Astrocyte (in vitro differentiated cells and primary cell): ENCODE results near the gene PPP1R1B. TPM values are rescaled to one million over a fixed set of nuclear protein-coding genes. Genes with fewer than 3 reads are reported as not detected.

Experiments used
- DNase-seq: peaks from one replicate; pipeline ENCODE4 v3.0.0-alpha.2; 2010; ENCODE audit warnings: low read depth
- FAIRE-seq: peaks from 2 replicates; lab custom pipeline; 2011; peaks lifted over from hg19 to GRCh38; lab: Jason Lieb, UNC
- H2AFZ ChIP-seq: 2 replicates; pipeline ENCODE4 v1.6.0; 2012; ENCODE audit warnings: low read depth, low read length, inconsistent platforms
- H3K27ac ChIP-seq: 2 replicates; pipeline ENCODE4 v1.5.1; 2011; ENCODE audit warnings: low read depth, low read length, inconsistent platforms
- H3K27me3 ChIP-seq: 2 replicates; pipeline ENCODE4 v1.6.0; 2011; ENCODE audit warnings: low read length, inconsistent platforms; ENCODE audit not compliant: insufficient read depth
- H3K36me3 ChIP-seq: 2 replicates; pipeline ENCODE4 v1.5.1; 2011; ENCODE audit warnings: low read length, inconsistent platforms; ENCODE audit not compliant: insufficient read depth
- H3K4me1 ChIP-seq: 2 replicates; pipeline ENCODE4 v1.5.1; 2011; ENCODE audit warnings: low read length, inconsistent platforms; ENCODE audit not compliant: insufficient read depth
- H3K4me2 ChIP-seq: 2 replicates; pipeline ENCODE4 v1.6.0; 2012; ENCODE audit warnings: low read length, inconsistent platforms
- H3K4me3 ChIP-seq: 2 replicates; pipeline ENCODE4 v1.5.1; 2011; ENCODE audit warnings: low read depth, mild to moderate bottlenecking, low read length, inconsistent platforms; ENCODE audit not compliant: insufficient read depth
- H3K79me2 ChIP-seq: 2 replicates; pipeline ENCODE4 v1.6.0; 2012; ENCODE audit warnings: mild to moderate bottlenecking, low read length, inconsistent platforms; ENCODE audit not compliant: insufficient read depth
- H3K9ac ChIP-seq: 2 replicates; pipeline ENCODE4 v1.6.0; 2012; ENCODE audit warnings: mild to moderate bottlenecking, low read length, inconsistent platforms
- H3K9me3 ChIP-seq: 2 replicates; pipeline ENCODE4 v1.5.1; 2012; ENCODE audit warnings: low read depth, mild to moderate bottlenecking, low read length, inconsistent platforms; ENCODE audit not compliant: insufficient read depth
- H4K20me1 ChIP-seq: 2 replicates; pipeline ENCODE4 v1.6.0; 2012; ENCODE audit warnings: low read length, inconsistent platforms; ENCODE audit not compliant: insufficient read depth
- H3K27ac Mint-ChIP-seq: one replicate; pipeline ENCODE4 v1.8.0; 2021; ENCODE audit warnings: mild to moderate bottlenecking, mixed read lengths; ENCODE audit not compliant: unreplicated experiment
- H3K27me3 Mint-ChIP-seq: one replicate; pipeline ENCODE4 v1.8.0; 2021; ENCODE audit warnings: low read depth, mixed read lengths; ENCODE audit not compliant: unreplicated experiment
- H3K36me3 Mint-ChIP-seq: one replicate; pipeline ENCODE4 v1.8.0; 2021; ENCODE audit warnings: low read depth, mixed read lengths; ENCODE audit not compliant: unreplicated experiment
- H3K4me1 Mint-ChIP-seq: one replicate; pipeline ENCODE4 v1.8.0; 2021; ENCODE audit warnings: low read depth, mixed read lengths; ENCODE audit not compliant: unreplicated experiment
- H3K4me3 Mint-ChIP-seq: one replicate; pipeline ENCODE4 v1.8.0; 2021; ENCODE audit warnings: mild to moderate bottlenecking, moderate library complexity, mixed read lengths; ENCODE audit not compliant: unreplicated experiment
- H3K9me3 Mint-ChIP-seq: one replicate; pipeline ENCODE4 v1.8.0; 2021; ENCODE audit warnings: mild to moderate bottlenecking, mixed read lengths; ENCODE audit not compliant: unreplicated experiment
- EZH2 ChIP-seq: IDR thresholded peaks from 2 replicates; pipeline ENCODE4 v1.6.1; 2012; ENCODE audit warnings: mild to moderate bottlenecking, low read length, inconsistent platforms; ENCODE audit not compliant: insufficient read depth
- total RNA-seq: library from RNA; stranded (reverse); gene quantifications from 2 replicates; pipeline ENCODE4 v1.2.1, GENCODE V29; 2021
- TF ChIP-seq, protein P1 (sequence below): IDR thresholded peaks from 2 replicates; pipeline ENCODE4 v1.5.1; 2011; ENCODE audit warnings: low read depth, mild to moderate bottlenecking, inconsistent platforms, low read length, moderate library complexity; ENCODE audit not compliant: insufficient read depth

PPP1R1B gene
- total RNA-seq, 1 donor from 2014 or later = 0.39 TPM

DNA sequence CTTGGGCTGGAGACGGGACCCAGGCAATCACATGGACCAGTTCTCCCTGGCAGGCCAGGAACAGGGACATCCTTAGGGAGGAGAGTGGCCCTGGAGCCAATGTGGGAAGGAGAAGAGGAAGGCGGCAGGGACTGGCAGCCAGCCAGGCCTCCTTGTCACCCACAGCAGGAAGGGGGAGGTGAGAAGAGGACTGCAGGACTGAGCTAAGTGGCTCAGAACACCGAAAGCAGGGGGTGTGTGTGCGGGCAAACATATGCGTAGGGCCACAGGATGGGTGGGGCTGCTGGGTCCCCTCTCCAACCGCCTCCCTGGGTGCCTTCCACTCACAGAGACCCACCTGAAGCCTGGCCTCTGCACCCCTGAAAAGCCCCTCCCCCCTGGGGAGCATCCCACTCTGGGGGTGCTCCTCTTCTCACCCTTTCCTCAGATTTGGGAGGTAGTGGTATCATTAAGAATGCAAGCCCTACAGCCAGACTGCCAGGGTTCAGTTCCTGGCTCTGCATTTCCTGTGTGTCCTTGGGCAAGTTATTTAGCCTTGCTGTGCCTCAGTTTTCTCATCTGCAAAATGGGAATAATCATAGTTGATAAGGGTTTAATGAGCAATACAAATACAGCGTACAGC is 49.6 kb downstream of the PPP1R1B start:
- no peaks in the 10 kb centered on the region for H3K9me3 ChIP-seq
- Mint-ChIP-seq H3K27ac (no peak overlapping the region), H3K4me1 (peaks cover 3% of the 10 kb centered on the region), H3K9me3 (no peaks in the 10 kb centered on the region), H3K27me3 (peaks cover 39% of the 10 kb centered on the region), H3K36me3 (peaks cover 10% of the 10 kb centered on the region), H3K4me3 (no peak overlapping the region)
- H3K4me1 ChIP-seq = no peaks in the 10 kb centered on the region
- no peak for DNase-seq
- TF ChIP-seq, protein P1, sequence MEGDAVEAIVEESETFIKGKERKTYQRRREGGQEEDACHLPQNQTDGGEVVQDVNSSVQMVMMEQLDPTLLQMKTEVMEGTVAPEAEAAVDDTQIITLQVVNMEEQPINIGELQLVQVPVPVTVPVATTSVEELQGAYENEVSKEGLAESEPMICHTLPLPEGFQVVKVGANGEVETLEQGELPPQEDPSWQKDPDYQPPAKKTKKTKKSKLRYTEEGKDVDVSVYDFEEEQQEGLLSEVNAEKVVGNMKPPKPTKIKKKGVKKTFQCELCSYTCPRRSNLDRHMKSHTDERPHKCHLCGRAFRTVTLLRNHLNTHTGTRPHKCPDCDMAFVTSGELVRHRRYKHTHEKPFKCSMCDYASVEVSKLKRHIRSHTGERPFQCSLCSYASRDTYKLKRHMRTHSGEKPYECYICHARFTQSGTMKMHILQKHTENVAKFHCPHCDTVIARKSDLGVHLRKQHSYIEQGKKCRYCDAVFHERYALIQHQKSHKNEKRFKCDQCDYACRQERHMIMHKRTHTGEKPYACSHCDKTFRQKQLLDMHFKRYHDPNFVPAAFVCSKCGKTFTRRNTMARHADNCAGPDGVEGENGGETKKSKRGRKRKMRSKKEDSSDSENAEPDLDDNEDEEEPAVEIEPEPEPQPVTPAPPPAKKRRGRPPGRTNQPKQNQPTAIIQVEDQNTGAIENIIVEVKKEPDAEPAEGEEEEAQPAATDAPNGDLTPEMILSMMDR = no peak
- no peak for TF ChIP-seq EZH2
- H3K27me3 ChIP-seq = peaks cover 8% of the 10 kb centered on the region
- H2AFZ ChIP-seq = no peak overlapping the region
- H3K79me2 ChIP-seq = no peaks in the 10 kb centered on the region
- H3K9ac ChIP-seq = no peak overlapping the region
- FAIRE-seq = no peak
- H3K36me3 ChIP-seq = no peaks in the 10 kb centered on the region
- no peak overlapping the region for H3K27ac ChIP-seq
- no peak overlapping the region for H3K4me2 ChIP-seq
- H4K20me1 ChIP-seq = no peaks in the 10 kb centered on the region
- H3K4me3 ChIP-seq = no peak overlapping the region

DNA sequence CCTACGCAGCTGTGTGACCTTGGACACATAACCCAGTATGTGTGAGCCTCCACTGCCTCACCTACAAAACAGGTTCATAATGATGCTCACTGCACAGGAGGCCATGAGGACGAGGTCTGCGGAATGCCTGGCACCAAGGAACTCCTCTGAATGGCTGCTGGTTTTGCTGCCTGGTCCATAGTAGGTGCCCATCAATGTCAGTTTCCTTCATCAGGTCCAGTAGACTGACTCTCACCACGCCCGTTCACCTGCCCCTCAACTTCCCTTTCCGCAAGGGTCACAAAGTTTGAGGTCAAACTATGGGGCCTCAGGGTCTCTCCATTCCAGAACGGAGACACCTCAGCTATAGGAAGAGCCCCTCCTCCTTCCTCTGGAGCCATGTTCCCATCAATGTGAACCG is 50.3 kb downstream of the PPP1R1B start:
- Mint-ChIP-seq H3K4me3 (no peak overlapping the region), H3K27ac (no peak overlapping the region)

More for the DNA sequence above, 50.3 kb downstream of the PPP1R1B start:
- Histone ChIP-seq H3K36me3 (no peaks in the 10 kb centered on the region), H3K27ac (no peak overlapping the region), H3K79me2 (no peaks in the 10 kb centered on the region), H3K4me2 (no peak overlapping the region), H3K9ac (no peak overlapping the region), H4K20me1 (no peaks in the 10 kb centered on the region), H3K9me3 (no peaks in the 10 kb centered on the region), H3K4me1 (no peaks in the 10 kb centered on the region), H2AFZ (no peak overlapping the region), H3K4me3 (no peak overlapping the region), H3K27me3 (peaks cover under 1% of the 10 kb centered on the region)
- Mint-ChIP-seq H3K36me3 (peaks cover 10% of the 10 kb centered on the region), H3K27me3 (peaks cover 33% of the 10 kb centered on the region), H3K9me3 (no peaks in the 10 kb centered on the region), H3K4me1 (peaks cover 3% of the 10 kb centered on the region)
- FAIRE-seq = no peak
- TF ChIP-seq, protein P1 = no peak
- no peak for TF ChIP-seq EZH2
- DNase-seq = no peak
